ENCODE measurements around the gene PLEKHH2.

DNA sequence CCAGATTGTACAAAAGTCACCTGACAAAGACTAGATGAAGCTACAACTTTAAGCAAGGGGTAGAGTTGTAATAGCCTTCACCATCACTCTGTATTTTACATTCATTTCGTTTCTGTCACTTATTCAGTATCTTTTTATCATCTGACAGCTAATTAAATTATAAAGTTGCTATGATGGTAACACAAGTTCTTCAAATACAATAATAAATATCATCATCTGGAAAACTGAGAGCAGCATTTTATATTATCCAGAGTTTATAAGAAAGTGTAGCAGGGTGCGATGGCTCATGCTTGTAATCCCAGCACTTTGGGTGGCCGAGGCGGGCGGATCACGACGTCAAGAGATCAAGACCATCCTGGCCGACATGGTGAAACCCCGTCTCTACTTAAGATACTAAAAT lies 157.9 kb downstream of the PLEKHH2 start:
- TF ChIP-seq, protein P1, sequence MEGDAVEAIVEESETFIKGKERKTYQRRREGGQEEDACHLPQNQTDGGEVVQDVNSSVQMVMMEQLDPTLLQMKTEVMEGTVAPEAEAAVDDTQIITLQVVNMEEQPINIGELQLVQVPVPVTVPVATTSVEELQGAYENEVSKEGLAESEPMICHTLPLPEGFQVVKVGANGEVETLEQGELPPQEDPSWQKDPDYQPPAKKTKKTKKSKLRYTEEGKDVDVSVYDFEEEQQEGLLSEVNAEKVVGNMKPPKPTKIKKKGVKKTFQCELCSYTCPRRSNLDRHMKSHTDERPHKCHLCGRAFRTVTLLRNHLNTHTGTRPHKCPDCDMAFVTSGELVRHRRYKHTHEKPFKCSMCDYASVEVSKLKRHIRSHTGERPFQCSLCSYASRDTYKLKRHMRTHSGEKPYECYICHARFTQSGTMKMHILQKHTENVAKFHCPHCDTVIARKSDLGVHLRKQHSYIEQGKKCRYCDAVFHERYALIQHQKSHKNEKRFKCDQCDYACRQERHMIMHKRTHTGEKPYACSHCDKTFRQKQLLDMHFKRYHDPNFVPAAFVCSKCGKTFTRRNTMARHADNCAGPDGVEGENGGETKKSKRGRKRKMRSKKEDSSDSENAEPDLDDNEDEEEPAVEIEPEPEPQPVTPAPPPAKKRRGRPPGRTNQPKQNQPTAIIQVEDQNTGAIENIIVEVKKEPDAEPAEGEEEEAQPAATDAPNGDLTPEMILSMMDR (IDR thresholded peaks at IDR 0.05): no peak
- no peak for TF ChIP-seq POLR2A (IDR thresholded peaks at IDR 0.05)
- TF ChIP-seq EP300 (IDR thresholded peaks at IDR 0.05): no peak

Data from gastroesophageal sphincter (tissue), 3 donors.